ENCODE data around the gene HEY2. TPM values are rescaled to one million over a fixed set of nuclear protein-coding genes. Genes with fewer than 3 reads are reported as not detected.

The HEY2 gene
- total and polyA plus RNA-seq, 10 of the 15 experiments (the other 5 are each of a cell fraction or from before 2014, with no cell fraction given), result 0.01 to 0.32 (median 0.08) TPM; not detected in 4

GRCh38 chr6:125749173-125749864, at the start of gene HEY2 (continued):
- no peak for TF ChIP-seq USF1 (IDR thresholded peaks at IDR 0.05; ENCODE audit: borderline replicate concordance, extremely low read length, insufficient read depth, low read depth, low read length)
- no peak for TF ChIP-seq BCLAF1 (IDR thresholded peaks at IDR 0.05)
- peak; percentile 84 for TF ChIP-seq IKZF1 (conservative IDR thresholded peaks at IDR 0.05)
- TF ChIP-seq KDM1A (IDR thresholded peaks at IDR 0.05; ENCODE audit: borderline replicate concordance), result no peak
- TF ChIP-seq RCOR1 (conservative IDR thresholded peaks at IDR 0.05; ENCODE audit: low read depth, low read length), result no peak
- no peak for TF ChIP-seq IRF4 (IDR thresholded peaks at IDR 0.05; ENCODE audit: low read depth, low read length)
- no peak; the same call in 1 of the 2 replicates for TF ChIP-seq RB1 (IDR thresholded peaks at IDR 0.05; ENCODE audit: borderline replicate concordance)
- no peak for TF ChIP-seq E2F8 (IDR thresholded peaks at IDR 0.05; ENCODE audit: low read depth, partially characterized antibody)
